ENCODE results near the gene EIF3D. TPM values are rescaled to one million over a fixed set of nuclear protein-coding genes. Genes with fewer than 3 reads are reported as not detected.

The EIF3D gene
- total RNA-seq, 1 donor = 265 TPM

GRCh38 chr22:36569999-36570398, 41.0 kb upstream of the EIF3D start:
- no peak overlapping the region for H3K4me3 ChIP-seq (ENCODE audit: low read depth, low read length)
- TF ChIP-seq CTCF (IDR thresholded peaks at IDR 0.05; ENCODE audit: insufficient read depth, low read depth, low read length) = peak; percentile 62
- DNase-seq (ENCODE audit: low read depth) = peak; percentile 30

- no peak for DNase-seq (ENCODE audit: low read depth)
- TF ChIP-seq CTCF (IDR thresholded peaks at IDR 0.05; ENCODE audit: insufficient read depth, low read depth, low read length) = no peak
- no peak overlapping the region for H3K4me3 ChIP-seq (ENCODE audit: low read depth, low read length)
Observed at GRCh38 chr22:36568846-36569245, 39.9 kb upstream of the EIF3D start.

GRCh38 chr22:36566720-36567119, 37.8 kb upstream of the EIF3D start:
- no peak for TF ChIP-seq CTCF (IDR thresholded peaks at IDR 0.05; ENCODE audit: insufficient read depth, low read depth, low read length)
- H3K4me3 ChIP-seq (ENCODE audit: low read depth, low read length) = no peak overlapping the region
- no peak for DNase-seq (ENCODE audit: low read depth)

GRCh38 chr22:36565686-36566085, 36.7 kb upstream of the EIF3D start:
- H3K4me3 ChIP-seq (ENCODE audit: low read depth, low read length) = no peak overlapping the region
- TF ChIP-seq CTCF (IDR thresholded peaks at IDR 0.05; ENCODE audit: insufficient read depth, low read depth, low read length) = no peak
- no peak for DNase-seq (ENCODE audit: low read depth)

GRCh38 chr22:36565159-36565507, 36.2 kb upstream of the EIF3D start:
- no peak for TF ChIP-seq CTCF (IDR thresholded peaks at IDR 0.05; ENCODE audit: insufficient read depth, low read depth, low read length)
- no peak for DNase-seq (ENCODE audit: low read depth)
- H3K4me3 ChIP-seq (ENCODE audit: low read depth, low read length) = no peak overlapping the region

GRCh38 chr22:36564422-36565158, 35.6 kb upstream of the EIF3D start:
- no peak overlapping the region for H3K4me3 ChIP-seq (ENCODE audit: low read depth, low read length)
- no peak for TF ChIP-seq CTCF (IDR thresholded peaks at IDR 0.05; ENCODE audit: insufficient read depth, low read depth, low read length)
- DNase-seq (ENCODE audit: low read depth) = no peak

GRCh38 chr22:36563898-36564297, 34.9 kb upstream of the EIF3D start:
- DNase-seq (ENCODE audit: low read depth) = no peak
- no peak overlapping the region for H3K4me3 ChIP-seq (ENCODE audit: low read depth, low read length)
- TF ChIP-seq CTCF (IDR thresholded peaks at IDR 0.05; ENCODE audit: insufficient read depth, low read depth, low read length) = no peak
